Coronary artery (tissue), 2 donors: ENCODE data around the gene RHBDL2.
A peak's percentile ranks its signal among the peaks of the same experiment; 100 is the strongest.

Source experiments
- DNase-seq: peaks from one replicate; pipeline ENCODE4 v3.0.0-alpha.2; 2017; ENCODE audit warnings: low spot score
- H3K27ac ChIP-seq, 2 donors: fragments of 200-600 bp; sonication (generic); one replicate each; pipeline ENCODE4 v1.5.1; 2016 to 2019
- H3K4me3 ChIP-seq: fragments of 200-600 bp; sonication (generic); 2 replicates; pipeline ENCODE4 v1.5.1; 2016; ENCODE audit warnings: mild to moderate bottlenecking, moderate library complexity
- TF ChIP-seq, protein P1 (sequence below): fragments of 200-600 bp; sonication (generic); IDR thresholded peaks from one replicate; pipeline ENCODE4 v1.5.1; 2019; ENCODE audit warnings: antibody characterized with exemption

The RHBDL2 gene

DNA sequence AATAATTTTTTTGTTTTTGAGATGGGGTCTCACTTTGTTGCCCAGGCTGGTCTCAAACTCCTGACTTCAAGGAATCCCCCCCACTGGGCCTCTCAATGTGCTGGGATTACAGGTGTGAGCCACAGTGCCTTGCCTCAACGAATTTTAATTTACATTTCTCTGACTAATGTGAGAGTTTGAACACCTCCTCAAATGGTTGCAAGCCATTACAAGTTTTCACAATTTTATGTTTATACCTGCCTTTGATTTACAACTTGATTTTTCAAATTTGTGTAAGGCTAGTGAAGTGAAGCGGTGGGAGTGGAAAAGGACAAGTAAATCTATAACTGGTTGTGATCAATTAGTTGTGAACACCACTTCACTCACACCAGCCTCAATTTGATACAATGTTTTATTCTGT is 8.9 kb upstream of the RHBDL2 start:
- TF ChIP-seq, protein P1, sequence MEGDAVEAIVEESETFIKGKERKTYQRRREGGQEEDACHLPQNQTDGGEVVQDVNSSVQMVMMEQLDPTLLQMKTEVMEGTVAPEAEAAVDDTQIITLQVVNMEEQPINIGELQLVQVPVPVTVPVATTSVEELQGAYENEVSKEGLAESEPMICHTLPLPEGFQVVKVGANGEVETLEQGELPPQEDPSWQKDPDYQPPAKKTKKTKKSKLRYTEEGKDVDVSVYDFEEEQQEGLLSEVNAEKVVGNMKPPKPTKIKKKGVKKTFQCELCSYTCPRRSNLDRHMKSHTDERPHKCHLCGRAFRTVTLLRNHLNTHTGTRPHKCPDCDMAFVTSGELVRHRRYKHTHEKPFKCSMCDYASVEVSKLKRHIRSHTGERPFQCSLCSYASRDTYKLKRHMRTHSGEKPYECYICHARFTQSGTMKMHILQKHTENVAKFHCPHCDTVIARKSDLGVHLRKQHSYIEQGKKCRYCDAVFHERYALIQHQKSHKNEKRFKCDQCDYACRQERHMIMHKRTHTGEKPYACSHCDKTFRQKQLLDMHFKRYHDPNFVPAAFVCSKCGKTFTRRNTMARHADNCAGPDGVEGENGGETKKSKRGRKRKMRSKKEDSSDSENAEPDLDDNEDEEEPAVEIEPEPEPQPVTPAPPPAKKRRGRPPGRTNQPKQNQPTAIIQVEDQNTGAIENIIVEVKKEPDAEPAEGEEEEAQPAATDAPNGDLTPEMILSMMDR: no peak
- Histone ChIP-seq H3K27ac (no peak overlapping the region), H3K4me3 (no peak overlapping the region)
- DNase-seq: no peak

DNA sequence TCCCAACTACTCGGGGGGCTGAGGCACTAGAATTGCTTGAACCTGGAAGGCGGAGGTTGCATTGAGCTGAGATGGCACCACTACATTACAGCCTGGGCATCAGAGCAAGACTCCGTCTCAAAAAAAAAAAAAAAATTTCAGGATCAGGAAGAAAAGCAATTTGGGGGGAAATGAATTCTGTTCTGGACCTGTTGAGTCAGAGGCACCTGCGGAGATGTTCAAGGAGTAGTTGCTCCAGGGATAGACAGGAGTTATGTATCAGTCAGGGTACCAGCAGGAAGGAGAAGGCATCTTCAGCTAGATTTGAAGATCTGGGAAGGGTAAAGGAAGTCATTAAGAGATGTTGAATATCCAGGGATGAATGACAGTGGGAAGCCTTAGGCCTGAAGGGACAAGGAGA is 2.9 kb upstream of the RHBDL2 start:
- no peak for DNase-seq
- TF ChIP-seq, protein P1: no peak
- Histone ChIP-seq H3K27ac (no peak overlapping the region), H3K4me3 (no peak overlapping the region)

DNA sequence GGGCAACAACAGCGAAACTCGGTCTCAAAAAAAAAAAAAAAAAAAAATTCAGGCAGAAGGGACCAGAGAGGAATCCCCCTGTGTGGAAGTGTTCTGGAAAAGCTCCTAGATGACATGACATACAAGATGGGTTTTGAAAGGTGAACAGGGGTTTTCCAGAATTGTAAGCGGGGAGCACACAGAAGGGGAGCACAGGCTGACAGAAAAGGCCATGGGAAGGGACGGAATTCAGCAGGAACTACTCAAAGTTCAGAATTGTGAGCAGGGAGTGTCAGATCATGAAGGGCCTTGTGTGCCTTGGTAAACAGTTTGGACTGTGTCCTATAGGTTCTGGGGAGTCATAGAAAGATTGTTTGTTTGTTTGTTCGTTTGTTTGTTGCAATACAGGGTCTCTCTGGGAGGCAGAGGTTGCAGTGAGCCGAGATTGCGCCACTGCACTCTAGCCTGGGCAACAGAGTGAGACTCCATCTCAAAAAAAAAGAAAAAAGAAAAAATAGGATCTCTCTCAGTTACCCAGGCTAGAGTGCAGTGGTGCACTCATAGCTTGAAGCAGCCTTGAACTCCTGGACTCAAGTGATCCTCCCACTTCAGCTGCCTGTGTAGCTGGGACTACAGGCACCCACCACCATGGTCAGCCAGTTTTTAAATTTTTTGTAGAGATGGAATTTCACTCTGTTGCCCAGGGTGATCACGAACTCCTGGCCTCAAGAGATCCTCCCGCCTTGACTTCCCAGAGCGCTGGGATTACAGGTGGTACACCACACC is 1.2 kb upstream of the RHBDL2 start:
- no peak overlapping the region for H3K27ac ChIP-seq
- DNase-seq: no peak
- TF ChIP-seq, protein P1: no peak
- no peak overlapping the region for H3K4me3 ChIP-seq

DNA sequence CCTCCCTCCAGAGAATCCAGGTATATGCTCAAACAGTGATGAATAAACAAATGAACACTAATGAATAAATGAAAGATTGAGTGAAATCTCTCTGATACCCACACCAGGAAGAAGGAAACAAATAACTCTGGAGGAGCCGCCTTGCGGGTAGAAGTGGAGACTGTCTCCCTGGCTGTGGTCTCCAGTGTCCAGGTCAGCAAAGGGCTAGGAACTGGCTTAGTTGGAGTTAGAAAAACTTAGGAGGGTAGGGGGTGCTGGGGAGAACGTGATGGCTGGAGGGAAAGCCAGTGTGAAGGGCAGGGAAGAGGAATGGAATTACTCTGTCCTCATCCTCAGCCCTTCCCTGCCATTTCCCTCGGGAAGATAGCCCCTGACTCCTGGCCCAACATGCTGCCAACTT is 537 bp downstream of the RHBDL2 start:
- DNase-seq: no peak
- TF ChIP-seq, protein P1: no peak
- Histone ChIP-seq H3K4me3 (peak overlapping the region; percentile 75), H3K27ac (no peak overlapping the region)

DNA sequence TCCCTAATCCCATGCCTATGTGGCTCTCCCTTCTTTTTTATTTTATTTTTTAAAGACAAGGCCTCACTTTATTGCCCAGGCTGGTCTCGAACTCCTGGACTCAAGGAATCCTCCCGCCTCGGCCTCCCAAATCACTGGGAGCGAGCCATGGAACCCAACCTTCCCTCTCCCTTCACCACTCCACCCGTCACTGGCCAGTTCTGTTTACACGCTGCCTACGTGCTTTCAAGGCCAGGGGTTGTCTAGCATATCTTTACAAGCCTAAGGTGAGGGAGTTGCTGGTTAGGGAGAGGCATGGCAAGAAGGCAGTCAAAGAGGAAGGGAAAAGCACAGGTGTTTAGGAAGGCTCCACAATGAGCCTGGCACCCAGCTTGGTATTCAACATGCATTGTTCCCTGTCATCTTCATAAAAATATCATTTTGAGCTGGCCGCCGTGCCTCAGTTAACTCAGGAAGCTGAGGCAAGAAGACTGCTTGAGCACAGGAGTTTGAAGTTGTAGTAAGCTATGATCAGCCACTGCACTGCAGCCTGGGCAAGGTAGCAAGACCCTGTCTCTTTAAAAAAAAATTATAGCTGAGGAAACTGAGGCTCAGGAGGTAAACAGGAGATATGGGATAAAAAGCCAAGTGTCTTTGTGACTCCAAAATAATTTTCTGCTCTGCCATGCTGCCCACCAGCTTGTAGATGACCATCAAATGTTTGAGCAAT is 1.1 kb downstream of the RHBDL2 start:
- no peak overlapping the region for H3K4me3 ChIP-seq
- TF ChIP-seq, protein P1: no peak
- no peak overlapping the region for H3K27ac ChIP-seq
- no peak for DNase-seq

DNA sequence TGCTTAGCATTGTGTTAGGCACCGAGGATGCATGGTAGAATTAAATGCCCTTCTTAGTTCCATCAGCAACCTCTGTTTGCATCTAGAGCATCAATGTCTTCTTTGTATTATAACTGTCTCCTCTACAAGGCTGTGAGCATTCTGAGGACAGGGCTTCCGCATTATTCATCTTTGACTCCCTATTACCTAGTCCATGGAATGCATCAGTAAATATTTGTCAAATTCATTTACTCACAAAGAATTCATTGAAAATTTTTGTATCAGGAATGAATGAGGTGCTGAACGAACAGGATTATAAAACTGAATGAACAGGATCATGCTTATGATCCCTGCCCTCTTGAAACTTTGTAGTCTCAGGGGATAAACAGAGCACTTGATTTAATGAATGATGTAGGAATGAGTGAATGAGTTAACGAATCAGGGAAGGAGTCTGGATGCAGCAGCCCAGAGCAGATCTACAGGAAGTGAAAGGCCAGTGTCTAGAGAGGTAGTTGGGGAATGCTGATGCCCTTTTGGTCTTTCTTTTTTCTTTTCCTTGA is 2.8 kb downstream of the RHBDL2 start:
- DNase-seq: no peak
- TF ChIP-seq, protein P1: no peak
- Histone ChIP-seq H3K4me3 (no peak overlapping the region), H3K27ac (no peak overlapping the region)

DNA sequence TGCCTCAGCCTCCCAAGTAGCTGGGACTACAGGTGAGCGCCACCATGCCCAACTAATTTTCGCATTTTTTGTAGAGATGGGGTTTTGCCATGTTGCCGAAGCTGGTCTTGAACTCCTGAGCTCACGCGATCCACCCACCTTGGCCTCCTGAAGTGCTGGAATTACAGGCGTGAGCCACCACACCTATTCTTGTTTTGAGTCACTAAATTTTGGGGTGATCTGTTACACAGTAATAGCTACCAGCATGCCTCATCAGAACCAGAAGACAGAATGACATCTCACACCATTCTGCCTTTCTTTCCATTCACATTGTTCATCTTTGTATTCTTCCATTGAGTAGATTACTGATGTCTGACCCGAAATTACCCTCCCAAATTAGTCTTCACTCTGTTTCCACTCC is 9.1 kb downstream of the RHBDL2 start:
- TF ChIP-seq, protein P1: no peak
- no peak overlapping the region for H3K27ac ChIP-seq

More for the DNA sequence above, 9.1 kb downstream of the RHBDL2 start:
- DNase-seq: no peak
- H3K4me3 ChIP-seq: no peak overlapping the region
